HG03196 (cell line): ENCODE measurements around the gene EEF1AKMT3.
"Not testable (repeated sequence)": the region's sequence is repeated elsewhere in the genome, so short reads cannot be mapped to it uniquely, and the experiment has no call there.

ENCODE experiments used
- ATAC-seq: cut with Tn5 transposase; IDR thresholded peaks from one replicate; pipeline ENCODE4 v1.9.1; 2021; ENCODE audit not compliant: unreplicated experiment

Gene EEF1AKMT3

GRCh38 chr12:57815177-57816000 lies 43.0 kb downstream of the EEF1AKMT3 start:
- no peak for ATAC-seq

DNA sequence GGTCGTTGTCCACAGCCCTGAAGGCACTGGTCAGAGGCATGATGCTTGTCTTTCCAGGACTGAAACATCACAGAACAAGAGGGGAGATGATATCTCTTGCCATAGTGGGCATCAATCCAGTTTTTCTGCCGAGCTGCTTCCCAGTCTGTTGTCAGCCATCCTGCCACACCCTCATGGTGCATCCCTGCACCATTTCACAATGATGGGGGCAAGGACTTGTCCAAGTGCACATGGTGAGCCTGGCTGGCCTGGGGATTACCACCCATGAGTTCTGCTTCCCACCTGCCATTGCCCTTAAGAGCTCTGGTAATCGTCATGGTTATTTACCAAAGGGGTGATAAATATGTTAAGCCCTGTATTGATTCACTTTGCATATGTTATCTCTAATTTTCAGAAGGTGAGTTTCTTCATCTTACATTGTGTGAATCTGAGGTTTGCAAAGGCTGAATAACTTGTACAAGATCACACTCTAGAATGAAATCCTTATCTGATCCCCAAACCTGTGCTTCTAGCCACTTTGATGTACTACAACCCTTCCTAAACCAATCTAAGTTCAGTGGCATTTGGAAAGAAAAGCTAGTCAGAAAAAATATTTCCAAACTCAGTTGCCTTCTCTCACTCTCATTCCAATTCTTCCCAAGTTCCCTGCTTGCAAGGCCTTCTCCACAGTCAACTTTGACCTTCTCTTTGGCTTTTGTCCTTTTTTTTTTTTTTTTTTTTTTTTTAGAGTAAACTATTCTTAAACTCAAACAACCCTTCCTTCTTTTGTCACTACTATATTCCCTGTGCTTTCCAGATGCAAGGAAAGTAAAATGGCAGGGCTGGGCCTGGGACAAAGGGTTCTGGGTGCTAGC lies 43.8 kb downstream of the EEF1AKMT3 start:
- ATAC-seq, result no peak

DNA sequence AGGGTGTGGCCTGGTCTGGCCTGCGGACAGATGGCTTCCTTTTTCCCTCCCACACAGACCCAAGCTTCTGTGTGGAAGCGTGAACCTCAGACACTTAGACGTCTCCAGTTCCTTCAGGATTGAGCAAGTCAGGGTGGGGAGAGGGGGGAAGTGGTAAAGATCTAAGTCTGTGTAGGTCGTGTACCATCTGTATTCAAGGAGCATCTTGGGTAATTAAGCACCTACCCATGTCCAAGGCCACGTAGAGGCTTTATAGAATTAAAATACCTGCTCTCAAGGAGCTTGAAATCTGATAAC lies 44.4 kb downstream of the EEF1AKMT3 start:
- no peak for ATAC-seq

DNA sequence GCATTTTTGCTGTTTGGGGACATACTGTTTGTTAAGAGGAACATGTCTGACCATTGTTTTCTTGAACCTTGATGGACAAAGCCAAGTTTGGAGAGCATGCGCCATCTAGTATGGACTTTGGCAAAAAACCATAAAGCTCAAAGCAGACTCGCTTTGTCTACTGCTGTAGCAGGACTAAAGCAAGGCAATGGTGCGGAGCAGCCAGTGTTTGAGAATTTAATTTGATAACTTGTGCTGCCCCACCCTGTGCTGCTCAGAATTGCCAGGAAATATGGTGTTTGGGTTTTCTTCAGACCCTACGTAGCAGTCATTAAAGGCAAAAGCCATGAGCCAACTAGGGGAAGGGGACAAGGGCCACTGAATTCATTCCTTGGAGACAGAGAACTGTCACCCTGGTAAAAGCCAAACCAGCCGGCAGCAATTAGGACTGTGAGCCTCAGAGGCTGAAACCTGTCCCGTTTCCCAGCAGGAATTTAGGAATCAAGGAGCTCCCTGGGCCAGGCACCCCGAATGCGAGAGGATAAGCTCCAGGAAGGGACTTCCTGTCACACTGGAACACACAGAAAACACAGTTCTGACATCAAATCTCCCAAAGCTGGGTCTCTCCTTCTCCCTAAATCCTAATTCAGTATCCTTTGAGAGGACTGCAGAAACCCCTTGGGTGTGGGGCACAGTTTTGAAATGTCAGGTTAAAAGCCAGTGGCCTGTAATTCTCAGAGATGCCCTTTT lies 45.0 kb downstream of the EEF1AKMT3 start:
- no peak for ATAC-seq

- not testable (repeated sequence) for ATAC-seq
Measured at GRCh38 chr12:57817990-57818331, 45.5 kb downstream of the EEF1AKMT3 start.

DNA sequence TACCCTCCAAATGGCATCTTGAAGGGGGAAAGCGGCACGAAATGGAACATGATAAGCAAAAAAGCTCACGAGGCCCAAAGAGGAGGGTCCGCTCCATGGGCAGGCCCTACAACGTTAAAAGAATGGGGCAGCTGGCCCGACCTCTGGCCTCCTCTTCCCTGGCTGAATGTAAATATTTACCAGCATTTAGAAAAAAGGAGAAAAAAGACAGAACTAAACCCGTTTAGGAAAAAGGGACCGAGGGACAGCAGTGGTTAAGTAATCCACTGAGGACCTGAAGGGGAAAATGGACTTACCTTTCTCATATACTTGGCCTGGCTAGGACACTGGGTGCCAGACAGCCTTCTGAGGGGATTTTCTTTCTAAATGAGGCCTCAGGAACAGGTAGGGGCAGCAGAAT lies 47.7 kb downstream of the EEF1AKMT3 start:
- not testable (repeated sequence) for ATAC-seq

GRCh38 chr12:57821015-57821414 lies 48.6 kb downstream of the EEF1AKMT3 start:
- not testable (repeated sequence) for ATAC-seq

DNA sequence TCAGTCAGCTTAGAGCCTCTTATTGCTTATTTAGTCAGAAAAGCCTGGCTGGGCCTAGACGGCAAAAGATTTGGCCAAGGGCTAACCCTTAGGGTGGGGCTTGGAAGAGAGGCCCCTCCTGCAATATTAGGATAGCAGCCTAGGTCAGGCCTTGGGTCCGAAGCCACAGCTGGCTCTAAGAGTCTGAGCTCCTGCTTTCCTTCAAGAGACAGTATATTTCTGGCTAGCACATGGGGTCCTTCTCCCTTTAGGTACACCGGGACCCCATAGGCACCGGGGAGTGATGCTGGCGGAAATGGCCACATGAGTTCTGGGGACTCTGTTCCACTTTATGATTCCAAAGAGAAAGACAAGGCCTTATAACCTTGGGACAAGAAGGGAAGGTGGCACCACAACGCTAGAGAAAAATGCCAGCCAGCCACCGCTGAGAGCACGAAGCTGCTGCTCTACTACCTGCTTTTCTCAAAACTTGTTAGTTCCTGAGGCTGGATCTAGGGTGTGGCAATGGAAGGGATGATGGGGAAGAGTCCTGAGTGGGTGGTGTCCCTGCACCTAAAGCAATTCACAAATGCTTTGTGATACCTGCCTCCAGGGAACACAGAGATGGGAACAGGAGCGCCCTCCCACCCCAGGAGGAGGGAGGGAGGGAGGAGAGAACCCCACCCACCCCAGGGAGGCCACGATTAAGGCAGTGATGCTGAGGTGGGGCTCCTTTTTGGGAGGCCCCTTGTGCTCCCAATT lies 49.2 kb downstream of the EEF1AKMT3 start:
- no peak for ATAC-seq

DNA sequence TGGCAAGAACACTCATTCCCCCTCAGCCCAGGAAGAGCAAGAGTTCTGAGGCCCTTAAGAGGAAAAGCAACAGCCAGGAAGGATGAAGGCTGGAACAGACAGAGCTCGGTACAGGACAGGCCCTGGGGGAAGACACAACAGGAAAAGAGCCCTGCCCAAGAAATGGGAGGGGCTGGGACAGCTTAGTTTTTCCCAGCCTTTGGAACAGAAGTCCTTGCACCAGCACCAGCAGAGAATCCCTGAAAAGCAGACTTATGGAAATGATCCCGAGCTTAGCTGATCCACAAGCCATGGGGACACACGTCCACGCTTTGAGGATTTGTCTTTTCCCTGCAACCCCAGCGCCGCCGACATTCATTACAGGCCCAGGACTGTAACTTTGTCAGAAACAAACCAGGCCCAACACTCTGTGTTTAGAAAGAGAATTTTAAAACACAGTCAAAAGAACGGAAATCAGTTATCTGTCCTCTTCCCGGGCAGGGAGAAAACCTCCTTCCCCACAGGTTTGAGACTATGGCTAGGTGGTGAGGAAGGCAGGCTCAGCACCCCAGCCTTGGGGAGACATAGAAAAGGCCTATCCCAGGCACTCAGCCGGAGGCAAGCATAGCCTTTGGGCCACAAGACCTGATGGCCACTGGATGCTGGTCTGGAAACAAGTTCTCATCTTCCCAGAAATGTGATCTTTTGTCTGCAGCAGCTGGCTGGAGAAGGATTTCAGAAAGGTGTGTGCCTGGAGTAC lies 50.1 kb downstream of the EEF1AKMT3 start:
- no peak for ATAC-seq

DNA sequence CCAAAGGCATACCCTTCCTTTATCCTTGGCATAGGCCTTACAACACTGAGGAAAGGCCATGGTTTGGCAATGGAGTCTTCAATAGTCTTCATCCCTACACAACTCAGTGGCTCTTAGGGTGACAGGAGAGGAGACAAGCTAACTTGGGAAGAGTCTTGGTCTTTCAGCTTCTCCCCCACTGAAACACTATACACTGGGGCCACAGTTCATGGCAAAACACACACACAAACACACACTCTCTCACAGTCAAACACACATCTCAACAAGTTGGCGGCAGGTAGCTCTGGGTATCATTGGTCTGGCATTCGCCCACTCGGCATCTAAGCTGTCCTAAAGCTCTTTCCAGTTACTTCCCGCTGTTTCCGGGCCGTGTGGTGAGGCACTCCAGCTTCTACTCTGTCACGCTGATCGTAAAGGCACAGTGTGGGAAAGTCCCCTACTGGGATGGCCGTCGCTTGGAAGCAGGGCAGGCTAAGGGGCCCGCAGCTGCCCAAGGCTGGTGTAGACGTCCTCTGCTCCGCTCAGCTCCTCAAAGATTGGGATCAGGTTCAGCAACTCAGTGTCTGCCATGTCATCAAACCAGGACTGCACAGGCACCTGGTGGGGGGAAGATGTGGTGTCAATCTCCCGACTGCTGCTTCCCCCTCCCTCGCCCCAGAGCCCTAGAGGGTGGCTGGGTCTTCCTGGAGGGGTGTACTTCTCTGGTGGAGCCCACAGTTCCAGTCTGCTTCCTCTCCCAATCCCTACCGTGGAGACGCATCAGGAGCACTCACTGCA lies 50.9 kb downstream of the EEF1AKMT3 start:
- ATAC-seq, result no peak

GRCh38 chr12:57823908-57824640 lies 51.7 kb downstream of the EEF1AKMT3 start:
- no peak for ATAC-seq

DNA sequence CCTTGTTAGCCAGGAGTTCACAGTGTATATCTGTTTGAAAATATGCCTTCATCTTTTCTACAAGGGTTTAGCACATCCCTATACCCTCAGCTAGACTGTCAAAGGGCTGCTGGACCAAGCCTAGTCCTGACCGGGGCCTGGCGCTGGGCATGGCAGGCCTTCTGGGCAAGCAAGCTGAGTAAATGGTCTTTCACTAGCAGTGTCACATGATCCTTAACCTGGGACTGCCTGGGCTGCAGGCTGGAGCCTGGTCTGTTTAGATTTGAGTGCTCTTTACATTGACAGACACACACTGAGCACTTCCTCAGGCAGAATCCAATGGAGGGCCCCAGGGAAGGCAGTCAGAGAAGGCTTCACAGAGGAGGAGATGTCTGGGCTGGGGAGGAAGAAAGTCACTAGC lies 53.0 kb downstream of the EEF1AKMT3 start:
- ATAC-seq, result no peak

- ATAC-seq, result no peak
Measured at GRCh38 chr12:57826400-57826799, 54.0 kb downstream of the EEF1AKMT3 start.

GRCh38 chr12:57826966-57827365 lies 54.6 kb downstream of the EEF1AKMT3 start:
- no peak for ATAC-seq

- ATAC-seq, result no peak
Measured at GRCh38 chr12:57829025-57829777, 56.8 kb downstream of the EEF1AKMT3 start.

DNA sequence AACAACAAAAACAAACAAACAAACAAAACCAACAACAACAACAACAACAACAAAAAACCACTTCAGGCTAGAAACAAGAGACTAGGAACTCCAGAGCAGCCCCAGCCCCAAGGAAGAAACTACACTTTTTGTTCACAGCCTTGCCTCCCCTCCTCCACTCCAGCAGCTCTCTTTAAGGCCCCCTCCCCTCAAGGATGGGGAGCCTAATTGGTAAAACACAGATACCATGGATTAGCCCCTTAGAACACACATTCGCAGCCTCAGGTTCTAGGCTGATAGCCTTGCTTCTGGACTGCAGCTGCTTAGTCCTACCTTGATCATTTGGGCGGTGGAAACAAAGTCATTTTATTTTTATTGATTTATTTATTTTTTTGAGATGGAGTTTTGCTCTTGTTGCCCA lies 58.0 kb downstream of the EEF1AKMT3 start:
- ATAC-seq, result no peak
